Hematopoietic multipotent progenitor cell treated with erythropoietin and hydrocortisone succinate and interleukin-3 and kit ligand, for 15 days (in vitro differentiated cells): ENCODE results near the gene MPLKIP.
"Not testable (repeated sequence)": the region's sequence is repeated elsewhere in the genome, so short reads cannot be mapped to it uniquely, and the experiment has no call there.

Experiments used
- DNase-seq: peaks from one replicate; pipeline ENCODE4 v3.0.0-alpha.2; 2015; ENCODE audit warnings: low spot score

The MPLKIP gene

DNA sequence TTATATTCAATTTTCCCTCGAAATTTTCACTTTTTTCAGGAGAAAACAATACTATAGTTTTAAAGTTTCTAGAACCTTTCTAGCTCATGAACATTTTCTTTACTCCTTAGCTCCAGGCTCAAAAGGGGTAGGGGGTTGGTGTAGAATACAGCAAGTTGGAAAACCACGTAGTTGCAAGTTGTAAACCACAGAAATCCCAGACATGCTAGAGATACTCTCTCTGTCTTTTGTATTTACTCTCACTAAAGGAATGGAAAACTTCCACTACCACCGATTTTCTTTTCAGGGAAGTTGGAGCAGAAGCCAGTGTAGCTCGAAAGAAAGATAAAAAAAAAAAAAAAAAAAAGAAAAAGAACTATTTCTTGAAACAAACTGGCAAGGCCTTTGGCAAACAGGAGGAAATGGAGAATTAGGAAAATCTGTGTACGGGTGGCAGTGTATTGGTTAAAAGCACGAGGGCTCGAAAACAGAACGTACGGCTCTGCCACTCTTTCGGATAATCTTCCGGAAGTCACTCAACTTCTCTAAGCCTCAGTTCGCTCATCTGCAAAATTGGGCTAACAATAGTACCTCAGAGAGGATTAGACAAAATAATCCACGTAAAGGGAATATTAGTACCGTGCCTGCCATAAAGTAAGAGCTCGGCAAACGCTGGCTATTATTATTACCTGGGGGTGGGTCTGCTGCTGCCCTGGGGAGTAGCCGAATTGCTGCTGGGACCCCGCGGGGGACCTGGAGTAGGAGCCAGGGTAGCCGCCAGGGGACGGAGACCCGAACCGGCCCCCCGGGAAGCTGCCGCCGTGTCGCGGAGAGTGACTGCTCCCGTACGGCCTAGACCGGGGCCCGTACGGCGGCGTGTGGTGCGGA is 628 bp downstream of the MPLKIP start:
- peak; percentile 23 for DNase-seq

DNA sequence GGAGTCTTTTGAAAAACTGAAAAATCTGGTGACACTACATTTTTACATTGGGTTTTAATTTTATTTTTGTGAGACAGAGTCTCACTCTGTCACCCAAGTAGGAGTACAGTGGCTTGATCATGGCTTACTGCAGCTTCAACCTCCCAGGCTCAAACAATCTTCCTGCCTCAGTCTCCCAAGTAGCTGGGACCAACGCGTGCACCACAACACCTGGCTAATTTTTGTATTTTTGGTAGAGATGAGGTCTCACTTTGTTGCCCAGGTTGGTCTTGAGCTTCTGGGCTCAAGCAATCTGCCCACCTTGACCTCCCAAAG is 11.5 kb downstream of the MPLKIP start:
- DNase-seq, result no peak

DNA sequence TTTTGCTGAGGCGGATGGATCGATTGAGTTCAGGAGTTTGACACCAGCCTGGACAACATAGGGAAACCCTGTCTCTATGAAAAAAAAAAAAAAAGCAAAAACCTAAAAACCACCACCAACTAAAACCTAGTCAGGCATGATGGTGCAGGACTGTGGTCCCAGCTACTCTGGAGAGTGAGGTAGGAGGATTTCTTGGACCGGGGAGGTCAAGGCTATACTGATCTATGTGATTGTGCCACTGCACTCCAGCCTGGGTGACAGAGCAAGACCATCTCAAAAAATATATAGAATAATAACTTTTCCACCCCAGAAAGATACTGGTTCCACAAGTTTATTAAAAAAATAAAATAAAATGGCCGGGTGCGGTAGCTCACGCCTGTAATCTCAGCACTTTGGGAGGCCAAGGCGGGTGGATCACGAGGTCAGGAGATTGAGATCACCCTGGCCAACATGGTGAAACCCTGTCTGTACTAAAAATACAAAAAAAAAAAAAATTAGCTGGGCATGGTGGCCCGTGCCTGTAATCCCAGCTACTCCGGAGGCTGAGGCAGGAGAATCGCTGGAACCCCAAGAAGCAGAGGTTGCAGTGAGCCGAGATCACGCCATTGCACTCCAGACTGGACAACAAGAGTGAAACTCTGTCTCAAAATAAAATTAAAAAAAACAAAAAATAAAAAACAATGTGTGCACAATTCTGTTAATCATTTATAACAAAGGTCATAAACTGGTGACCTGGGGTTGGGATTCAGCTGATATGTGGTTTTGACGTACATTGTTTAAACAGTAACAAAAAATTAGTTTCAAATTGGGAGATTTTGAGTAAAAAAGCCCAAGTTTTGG is 12.1 kb downstream of the MPLKIP start:
- not testable (repeated sequence) for DNase-seq

DNA sequence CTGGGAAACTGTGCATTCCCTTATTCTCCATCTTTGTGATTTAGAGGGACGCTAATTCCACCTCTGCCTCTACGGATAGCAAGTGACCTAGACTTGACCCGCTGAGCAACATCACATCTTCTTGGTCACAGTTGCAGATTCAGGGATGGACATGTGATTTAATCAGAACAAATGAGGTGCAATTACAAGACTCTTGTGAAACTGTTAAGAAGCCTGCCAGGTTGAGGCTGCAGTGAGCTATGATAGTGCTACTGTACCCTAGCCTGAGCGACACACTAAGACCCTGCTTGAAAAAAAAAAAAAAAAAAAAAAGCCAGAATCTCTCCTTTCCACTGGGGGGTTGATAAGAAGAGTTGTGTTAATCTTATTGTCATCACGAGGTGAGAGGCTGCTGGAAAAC is 14.4 kb downstream of the MPLKIP start:
- DNase-seq, result no peak

DNA sequence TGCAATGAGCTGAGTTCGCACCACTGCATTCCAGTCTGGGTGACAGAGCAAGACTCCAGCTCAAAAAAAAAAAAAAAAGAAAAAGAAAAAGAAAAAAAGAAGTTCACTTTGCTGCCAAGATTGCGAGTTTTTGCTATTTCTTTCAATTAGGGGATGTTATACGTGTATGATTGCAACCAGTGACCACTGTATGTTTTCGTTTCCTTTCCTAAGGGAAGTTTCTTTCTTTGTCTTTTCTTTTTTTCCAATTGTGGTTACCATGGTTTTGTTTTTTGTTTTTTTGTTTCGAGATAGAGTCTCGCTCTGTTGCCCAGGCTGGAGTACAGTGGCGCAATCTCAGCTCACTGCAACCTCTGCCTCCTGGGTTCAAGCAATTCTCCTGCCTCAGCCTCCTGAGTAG is 16.2 kb downstream of the MPLKIP start:
- DNase-seq, result not testable (repeated sequence)

DNA sequence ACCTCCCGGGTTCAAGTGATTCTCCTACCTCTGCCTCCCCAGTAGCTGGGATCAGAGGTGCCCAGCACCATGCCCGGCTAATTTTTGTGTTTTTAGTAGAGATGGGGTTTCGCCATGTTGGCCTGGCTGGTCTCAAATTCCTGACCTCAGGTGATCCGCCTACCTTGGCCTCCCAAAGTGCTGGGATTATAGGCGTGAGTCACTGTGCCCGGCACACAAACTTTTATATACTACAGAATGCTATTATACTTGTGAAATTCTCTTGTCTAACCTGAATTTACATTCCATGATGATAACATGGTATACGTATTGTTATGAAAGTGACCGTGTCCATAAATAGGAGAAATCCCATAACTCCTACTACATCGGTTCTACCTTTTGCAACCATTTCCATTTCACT is 17.2 kb downstream of the MPLKIP start:
- DNase-seq, result not testable (repeated sequence)

DNA sequence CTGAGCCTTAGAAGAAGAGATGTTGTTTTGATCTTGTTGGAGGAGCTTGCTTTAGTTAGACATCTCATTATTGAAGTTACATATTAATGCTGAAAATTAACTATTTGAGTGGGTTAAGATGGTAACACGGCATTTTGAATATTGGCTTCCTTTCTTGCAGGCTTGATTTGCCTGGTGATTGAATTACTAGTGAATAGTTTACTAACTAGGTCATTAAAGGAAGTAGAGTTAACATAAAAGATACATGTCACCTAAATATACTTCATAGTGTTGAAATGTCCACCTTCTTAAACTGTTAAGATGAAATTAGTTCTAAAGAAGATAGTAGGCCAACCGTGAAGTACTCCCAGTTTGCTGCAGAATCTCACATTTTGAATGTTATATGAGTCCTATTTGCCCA is 18.5 kb downstream of the MPLKIP start:
- DNase-seq, result no peak

DNA sequence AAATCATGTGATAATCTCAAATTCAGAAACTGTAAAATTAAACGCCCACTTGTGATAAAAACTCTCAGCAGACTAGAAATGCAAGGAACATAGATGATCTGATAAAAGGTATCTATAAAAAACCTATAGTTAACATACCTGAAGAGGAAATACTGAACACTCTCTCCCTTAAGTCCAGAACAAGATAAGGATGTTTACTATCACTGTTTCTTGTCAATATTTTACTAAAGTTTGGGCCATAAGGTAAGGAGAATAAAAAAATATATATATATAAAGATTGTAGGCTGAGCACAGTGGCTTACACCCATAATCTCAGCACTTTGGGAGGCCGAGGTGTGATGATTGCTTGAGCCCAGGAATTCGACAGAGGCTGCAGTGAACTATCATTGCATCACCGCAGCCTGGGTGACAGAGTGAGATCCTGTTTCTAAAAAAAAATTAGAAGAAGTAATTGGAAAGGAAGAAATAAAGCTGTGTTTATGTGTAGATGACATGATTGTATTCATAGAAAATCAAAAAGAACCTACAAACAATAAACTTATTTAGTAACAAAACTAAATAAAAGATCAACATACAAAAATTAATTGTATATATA is 28.4 kb downstream of the MPLKIP start:
- no peak for DNase-seq

DNA sequence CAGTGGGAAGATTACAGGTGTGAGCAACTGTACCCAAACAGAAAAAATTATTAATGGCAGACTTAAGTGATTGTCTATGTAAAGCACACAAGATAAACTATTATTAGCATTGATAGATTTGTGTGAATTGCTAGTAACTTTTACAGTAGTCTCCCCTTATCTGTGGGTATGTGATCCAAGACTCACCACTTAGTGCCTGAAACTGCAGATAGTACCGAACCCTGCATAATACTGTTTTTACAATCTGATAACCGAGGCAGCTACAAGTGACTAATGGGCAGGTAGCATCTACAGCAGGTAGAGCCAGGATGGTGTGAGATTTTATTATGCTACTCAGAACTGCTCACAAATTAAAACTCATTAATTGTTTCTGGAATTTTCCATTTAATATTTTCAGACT is 31.5 kb downstream of the MPLKIP start:
- no peak for DNase-seq

DNA sequence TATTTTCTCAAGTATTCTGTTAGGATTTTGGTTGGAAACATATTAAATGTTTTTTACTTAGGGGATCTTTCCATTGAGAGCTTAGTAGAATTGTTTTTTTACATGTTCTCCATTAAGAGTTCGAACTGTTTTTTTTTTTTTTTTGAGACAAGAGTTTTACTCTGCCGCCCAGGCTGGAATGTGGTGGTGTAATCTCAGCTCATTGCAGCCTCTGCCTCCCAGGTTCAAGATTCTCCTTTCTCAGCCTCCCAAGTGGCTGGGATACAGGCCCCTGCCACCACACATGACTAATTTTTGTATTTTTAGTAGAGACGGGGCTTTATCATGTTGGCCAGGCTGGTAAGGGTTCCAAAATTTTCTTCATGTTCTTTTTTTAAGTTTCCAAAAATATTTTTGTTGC is 33.2 kb downstream of the MPLKIP start:
- no peak for DNase-seq

DNA sequence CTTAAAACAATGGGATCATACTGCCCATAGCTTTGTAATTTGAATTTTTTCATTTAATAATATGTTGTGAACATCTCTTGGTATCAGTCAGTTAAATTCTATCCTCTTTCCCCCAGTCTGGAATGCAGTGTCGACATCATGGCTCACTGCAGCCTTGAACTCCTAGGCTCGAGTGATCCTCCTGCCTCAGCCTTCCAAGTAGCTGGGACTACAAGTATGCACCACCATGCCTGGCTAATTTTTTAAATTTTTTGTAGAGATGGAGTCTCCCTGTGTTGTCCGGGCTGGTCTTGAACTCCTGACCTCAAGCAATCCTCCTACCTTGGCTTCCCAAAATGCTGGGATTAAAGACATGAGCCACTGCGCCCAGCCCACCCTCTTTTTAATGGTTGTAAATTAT is 34.6 kb downstream of the MPLKIP start:
- DNase-seq, result no peak

DNA sequence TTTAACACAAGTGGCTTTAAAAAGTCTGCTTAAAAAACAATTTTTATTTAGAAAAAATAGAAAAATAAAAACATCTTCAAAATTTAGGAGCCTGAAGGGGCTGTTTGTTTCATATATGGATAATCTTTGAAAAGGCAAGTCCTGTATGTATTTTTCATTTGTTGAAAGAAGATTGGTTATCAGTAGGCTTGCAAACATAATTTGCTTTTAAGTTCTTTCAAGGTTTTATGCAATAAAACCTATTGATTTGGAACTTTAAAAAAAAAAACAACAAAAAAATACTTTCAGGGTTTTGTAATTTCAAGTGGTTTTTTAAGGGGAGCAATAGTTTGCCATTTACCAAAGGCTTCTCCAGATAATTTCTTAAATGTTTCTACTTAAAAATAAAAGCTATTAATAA is 35.6 kb downstream of the MPLKIP start:
- DNase-seq, result no peak

DNA sequence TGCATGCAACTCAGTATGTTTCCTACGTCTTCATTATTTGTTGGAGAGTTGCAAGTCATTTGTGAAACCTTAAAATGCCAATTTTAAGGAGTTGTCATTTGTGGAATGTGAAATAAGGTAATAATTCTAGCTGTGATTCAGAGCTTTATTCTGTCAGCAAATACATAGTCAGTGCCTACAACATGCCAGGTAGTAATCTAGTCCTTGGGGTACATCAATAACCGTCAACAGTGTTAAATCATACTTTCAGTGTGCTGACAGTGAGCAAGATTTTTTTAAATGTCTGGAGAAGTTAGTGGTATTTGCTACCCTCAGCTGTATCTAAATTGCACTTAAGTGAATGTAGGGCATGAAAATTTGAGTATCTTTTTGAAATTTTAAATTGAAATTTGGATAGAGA is 36.7 kb downstream of the MPLKIP start:
- DNase-seq, result no peak

DNA sequence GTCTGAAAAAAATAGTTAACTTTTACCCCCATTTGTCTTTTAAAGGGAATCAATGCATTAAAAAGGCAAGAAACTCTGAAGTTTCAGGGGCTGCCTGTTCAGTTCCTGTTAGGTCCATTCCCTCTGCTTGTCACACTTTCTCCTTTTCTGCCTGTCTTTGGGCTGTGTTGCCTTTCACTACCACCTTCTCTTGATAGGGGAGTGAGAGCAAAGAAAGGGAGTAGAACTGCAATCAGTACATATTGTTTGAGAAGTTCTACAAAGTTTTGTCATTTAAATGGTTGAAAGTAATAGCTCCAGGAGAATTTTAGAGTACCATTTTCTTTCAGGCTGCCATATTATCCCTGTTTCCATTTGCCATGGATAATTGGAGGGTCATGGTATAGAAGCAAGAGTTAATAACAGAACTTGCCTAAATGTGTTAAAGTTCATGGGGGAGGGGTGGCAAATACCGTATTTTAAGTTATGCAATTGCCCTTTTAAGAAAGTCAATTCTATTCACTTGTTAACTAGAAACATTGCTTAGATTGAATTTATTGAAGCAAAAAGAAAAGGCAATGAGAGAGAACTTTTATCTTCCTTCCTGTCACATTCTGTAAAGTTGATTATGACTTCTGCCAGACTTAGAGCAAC is 38.6 kb downstream of the MPLKIP start:
- DNase-seq, result no peak

DNA sequence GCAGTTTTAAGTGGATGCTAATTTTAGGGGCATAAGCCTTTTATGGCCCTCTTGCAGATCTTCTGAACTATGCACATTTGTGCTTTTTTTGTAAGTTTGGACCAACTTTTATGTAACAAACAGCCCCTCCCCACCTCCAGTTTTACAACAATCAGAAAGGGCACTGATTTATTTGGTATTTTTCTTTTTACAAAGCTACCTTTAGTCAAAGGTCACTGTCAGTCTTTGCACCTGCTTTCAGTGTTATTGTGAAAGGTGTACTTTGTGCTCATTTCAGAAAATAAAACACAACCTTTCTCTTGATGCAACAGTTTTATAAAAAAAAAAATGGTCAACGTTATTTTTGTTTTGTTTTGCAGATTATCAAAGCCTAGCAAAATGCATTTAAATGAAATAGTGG is 39.2 kb downstream of the MPLKIP start:
- no peak for DNase-seq

DNA sequence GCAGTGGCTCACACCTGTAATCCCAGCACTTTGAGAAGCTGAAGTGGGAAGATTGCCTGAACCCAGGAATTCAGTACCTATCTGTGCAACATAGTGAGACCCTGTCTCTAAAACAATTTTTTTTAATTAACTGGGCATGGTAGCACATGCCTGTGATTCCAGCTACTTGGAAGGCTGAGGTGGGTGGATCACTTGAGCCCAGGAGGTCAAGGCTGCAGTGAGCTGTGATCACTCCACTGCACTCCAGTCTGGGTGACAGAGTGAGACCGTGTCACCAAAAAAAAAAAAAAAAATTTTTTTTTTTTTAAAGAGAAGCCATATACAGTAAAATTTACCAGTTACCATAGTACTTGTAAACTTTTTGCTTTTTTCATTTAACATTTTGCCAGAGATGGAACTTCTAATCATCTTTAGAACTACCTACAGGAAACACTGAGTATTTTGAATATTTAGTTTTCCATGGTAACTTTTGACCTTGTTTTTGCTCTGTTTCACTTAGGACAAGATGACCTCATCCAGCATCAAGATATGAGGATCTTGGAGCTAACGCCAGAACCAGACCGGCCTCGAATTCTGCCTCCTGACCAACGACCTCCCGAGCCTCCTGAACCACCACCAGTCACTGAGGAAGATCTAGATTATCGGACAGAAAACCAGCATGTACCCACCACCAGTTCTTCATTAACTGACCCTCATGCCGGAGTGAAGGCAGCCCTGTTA is 40.6 kb downstream of the MPLKIP start:
- no peak for DNase-seq

DNA sequence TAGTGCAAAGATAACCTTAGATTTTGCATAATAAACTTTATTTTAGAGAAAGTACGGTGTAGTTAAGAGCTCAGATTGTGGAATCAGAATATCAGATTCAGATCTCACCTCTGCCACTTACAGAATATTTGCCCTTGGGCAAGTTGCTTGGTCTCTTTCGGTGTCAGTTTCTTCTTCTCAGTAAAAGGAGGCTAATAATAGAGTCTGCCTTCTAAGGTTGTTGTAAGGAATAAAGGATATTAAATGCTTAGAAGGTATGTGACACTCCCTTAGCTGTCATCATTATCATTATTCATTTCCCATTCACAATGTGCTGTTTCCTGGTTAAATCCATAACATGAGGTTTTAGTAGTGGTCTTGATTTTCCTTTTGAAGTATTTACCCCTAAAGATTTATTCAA is 42.2 kb downstream of the MPLKIP start:
- no peak for DNase-seq

DNA sequence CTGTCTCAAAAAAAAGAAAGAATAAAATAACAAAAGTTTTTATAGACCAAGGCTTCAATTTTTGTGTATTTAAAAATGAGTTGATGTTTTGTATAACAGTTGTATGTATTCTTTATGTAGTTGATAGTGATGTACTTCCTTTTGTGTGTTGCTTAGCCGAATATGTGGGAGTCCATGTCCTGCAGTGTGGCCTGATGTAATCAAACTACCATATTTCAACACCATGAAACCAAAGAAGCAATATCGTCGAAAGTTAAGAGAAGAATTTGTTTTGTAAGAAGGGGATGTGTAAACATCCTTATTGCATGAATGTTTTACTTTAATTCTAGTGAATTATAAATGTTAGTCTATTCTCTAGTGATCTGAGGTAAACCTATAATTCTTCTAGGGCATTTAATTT is 56.6 kb downstream of the MPLKIP start:
- no peak for DNase-seq
